Measurements from ENCODE around the gene IPMK. TPM values are rescaled to one million over a fixed set of nuclear protein-coding genes. Genes with fewer than 3 reads are reported as not detected.

The IPMK gene
- total and polyA plus RNA-seq, 2 of the 8 experiments (the other 6 are each of a cell fraction or from before 2014, with no cell fraction given) = 1.3 to 7.8 TPM

- Histone ChIP-seq H2BK15ac (ENCODE audit: low read length) (no peak overlapping the region), H4K91ac (replicated peaks; ENCODE audit: insufficient read length, low read length) (no peak overlapping the region), H3K23ac (ENCODE audit: insufficient read length) (no peak overlapping the region), H3K14ac (ENCODE audit: insufficient read length) (no peak overlapping the region), H4K5ac (ENCODE audit: insufficient read length, low read depth, low read length) (no peak overlapping the region), H4K20me1 (replicated peaks in 1 of 2; ENCODE audit: control insufficient read depth in 1 of 2, insufficient read depth in 2 of 2, low read length in 2 of 2) (no peaks in the 10 kb centered on the region), H2BK5ac (ENCODE audit: low read depth, low read length) (no peak overlapping the region), H2BK120ac (replicated peaks; ENCODE audit: low read depth, low read length) (no peak overlapping the region), H3K4me3 (ENCODE audit: extremely low read depth in 1 of 4, insufficient read depth in 2 of 4, low read depth in 3 of 4, low read length in 4 of 4) (no peak overlapping the region), H3K9me3 (ENCODE audit: insufficient read depth in 2 of 2, low read depth in 1 of 2, low read length in 1 of 2) (no peaks in the 10 kb centered on the region), H3K23me2 (ENCODE audit: low read depth, low read length) (no peaks in the 10 kb centered on the region), H3K27me3 (replicated peaks in 1 of 4; ENCODE audit: control insufficient read depth in 3 of 4, extremely low read depth in 1 of 4, insufficient read depth in 3 of 4, low read length in 3 of 4) (no peaks in the 10 kb centered on the region; a peak in 1 of 7 replicates), H3K4me1 (replicated peaks in 1 of 4; ENCODE audit: control insufficient read depth in 3 of 4, insufficient read depth in 4 of 4, low read length in 3 of 4) (no peaks in the 10 kb centered on the region), H3K27ac (ENCODE audit: low read depth, low read length) (no peak overlapping the region), H3K4ac (replicated peaks; ENCODE audit: insufficient read length, low read depth, low read length) (no peak overlapping the region), H3K9ac (replicated peaks in 1 of 4; ENCODE audit: extremely low read depth in 1 of 4, low read depth in 3 of 4, low read length in 3 of 4) (no peak overlapping the region), H2BK20ac (ENCODE audit: low read length) (no peak overlapping the region), H3K4me2 (ENCODE audit: insufficient read depth in 1 of 2, low read depth in 2 of 2, low read length in 2 of 2) (no peak overlapping the region), H3K56ac (replicated peaks; ENCODE audit: insufficient read length, low read depth, low read length) (no peak overlapping the region), H3K36me3 (ENCODE audit: control insufficient read depth in 2 of 4, insufficient read depth in 4 of 4, low read length in 3 of 4) (no peaks in the 10 kb centered on the region), H3K18ac (ENCODE audit: extremely low read depth, low read length) (no peak overlapping the region), H2AFZ (ENCODE audit: low read length) (no peak overlapping the region), H4K8ac (ENCODE audit: extremely low read depth, insufficient read depth, low read length) (no peak overlapping the region), H2BK12ac (ENCODE audit: low read depth, low read length) (no peak overlapping the region), H2AK5ac (ENCODE audit: low read depth, low read length) (no peak overlapping the region), H3K79me2 (ENCODE audit: control insufficient read depth in 1 of 2, insufficient read depth in 2 of 2, low read length in 2 of 2) (no peaks in the 10 kb centered on the region), H3K79me1 (ENCODE audit: low read depth, low read length) (no peaks in the 10 kb centered on the region)
- no peak for FAIRE-seq
- ChIA-PET POLR2A (ENCODE audit: partially characterized antibody) (interaction anchor here (0.8 kb wide), 1 partner anchor 22 kb away, joined by 3 read pairs; no protein-coding TSS in a partner anchor), CTCF (ENCODE audit: partially characterized antibody) (interaction anchor here (0.8 to 7.5 kb wide), 16 partner anchors 9 to 454 kb away, joined by 3 to 105 read pairs (median 4); partner anchors contain the start of genes CISD1 and IPMK)
- TF ChIP-seq RAD21 (IDR thresholded peaks at IDR 0.05 in 1 of 2, conservative IDR thresholded peaks at IDR 0.05 in 1 of 2; ENCODE audit: low read depth in 2 of 2, low read length in 2 of 2) (peak; percentile 70 to 71), POU5F1 (IDR thresholded peaks at IDR 0.05; ENCODE audit: low read depth, low read length) (no peak), CTCF (IDR thresholded peaks at IDR 0.05; ENCODE audit: control extremely low read depth in 1 of 3, insufficient read depth in 1 of 3, low read depth in 1 of 3, low read length in 3 of 3) (peak in 2 of 3 experiments; percentile 38 to 51; a peak in 2 of 4 replicates)
- no peak for DNase-seq (ENCODE audit: low read depth in 1 of 2, low spot score in 2 of 2)
- WGBS, 2 experiments (ENCODE audit: extremely low coverage in 1 of 2, insufficient coverage in 1 of 2, insufficient read length in 1 of 2, insufficient replicate concordance in 2 of 2, low coverage in 1 of 2, low lambda C conversion rate in 2 of 2, missing lambda C conversion rate in 1 of 2) = 90% methylated on average over 5 of the region's 5 CpGs; no CpG with 5 or more reads in 1 of the 2 experiments
Observed at GRCh38 chr10:58291538-58292174, 24.0 kb upstream of the IPMK start.

Measured in H1 (cell line).